A549 (cell line): ENCODE results near the gene DNAJB1.

Experiments
- CHD2 ChIP-seq: fragments of 150-350 bp; IDR thresholded peaks from 2 replicates; pipeline ENCODE4 v1.6.1; 2014; ENCODE audit warnings: low read length; ENCODE audit not compliant: partially characterized antibody
- CTCF ChIP-seq: fragments of >200 bp; sonication (Bioruptor Twin); formaldehyde crosslinking; IDR thresholded peaks from 3 replicates; pipeline ENCODE4 v1.5.1; 2016
- HDAC2 ChIP-seq: fragments of 200-600 bp; sonication (generic); IDR thresholded peaks from 2 replicates; pipeline ENCODE4 v1.6.1; 2016
- MYC ChIP-seq: IDR thresholded peaks from 2 replicates; pipeline ENCODE4 v1.6.1; 2012; ENCODE audit warnings: mild to moderate bottlenecking, inconsistent platforms, low read length, improper control_type of control experiment, borderline replicate concordance
- POLR2A ChIP-seq: IDR thresholded peaks from 2 replicates; pipeline ENCODE4 v1.6.1; 2012; ENCODE audit warnings: mild to moderate bottlenecking, low read length
- RFX5 ChIP-seq: fragments of 450-650 bp; IDR thresholded peaks from 2 replicates; pipeline ENCODE4 v1.7.1; 2014; ENCODE audit warnings: antibody characterized with exemption, mild to moderate bottlenecking, moderate library complexity
- USF2 ChIP-seq: fragments of 450-650 bp; IDR thresholded peaks from 2 replicates; pipeline ENCODE4 v1.6.1; 2014; ENCODE audit warnings: antibody characterized with exemption

- TF ChIP-seq MYC (no peak), CTCF (no peak), POLR2A (peak; percentile 60), CHD2 (no peak), HDAC2 (no peak), USF2 (no peak), RFX5 (no peak)
Observed at GRCh38 chr19:14497228-14497921, 20.8 kb downstream of the DNAJB1 start.
